ENCODE results near the gene TOPBP1. TPM values are rescaled to one million over a fixed set of nuclear protein-coding genes. Genes with fewer than 3 reads are reported as not detected.

TOPBP1 gene
- polyA plus RNA-seq, 1 experiment: 25.9 TPM

- Histone ChIP-seq H3K27me3 (ENCODE audit: control insufficient read depth, insufficient read depth, low read length) (no peaks in the 10 kb centered on the region), H3K9me3 (ENCODE audit: control insufficient read depth, insufficient read depth, low read length) (no peaks in the 10 kb centered on the region), H3K27ac (ENCODE audit: low read depth, low read length) (no peak overlapping the region), H3K4me3 (ENCODE audit: low read depth, low read length) (peak overlapping the region; percentile 11; the same call in 1 of the 2 replicates)
- POLR2A ChIA-PET: interaction anchor here (0.7 to 1.2 kb wide), 4 partner anchors 9 to 104 kb away, joined by 3 to 4 read pairs (median 4); partner anchors contain the start of gene TOPBP1
- no peak for DNase-seq (ENCODE audit: low read depth, low spot score)
- peak; percentile 76 for TF ChIP-seq CTCF (IDR thresholded peaks at IDR 0.05; ENCODE audit: low read depth, low read length)
- CTCF ChIA-PET: interaction anchor here (0.6 to 6.0 kb wide), 38 partner anchors 9 to 852 kb away, joined by 3 to 54 read pairs (median 4); no protein-coding TSS in a partner anchor
Measured at GRCh38 chr3:133578548-133579191, 83.1 kb downstream of the TOPBP1 start.

DNA sequence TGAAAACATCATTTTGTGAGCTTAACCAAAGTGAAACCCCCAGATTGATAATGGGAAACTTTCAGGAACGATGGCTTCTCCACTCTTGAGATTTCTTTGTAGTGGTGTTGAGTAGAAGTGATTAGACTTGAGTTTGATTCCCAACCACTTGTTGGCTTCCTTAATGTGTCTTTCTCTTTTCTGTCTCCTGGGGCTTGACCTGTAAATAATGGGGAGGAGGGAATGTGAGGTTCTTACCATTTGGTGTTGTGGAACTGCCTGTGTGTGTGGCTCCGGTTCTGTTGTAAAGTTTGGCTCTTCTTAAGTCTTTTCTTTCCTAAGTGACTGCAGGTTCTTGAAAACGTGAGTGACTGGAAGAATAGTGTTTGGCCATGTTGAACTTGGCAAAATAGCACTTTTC, 85.6 kb downstream of the TOPBP1 start:
- POLR2A ChIA-PET: no interaction called here
- TF ChIP-seq CTCF (IDR thresholded peaks at IDR 0.05; ENCODE audit: low read depth, low read length): no peak
- Histone ChIP-seq H3K9me3 (ENCODE audit: control insufficient read depth, insufficient read depth, low read length) (no peaks in the 10 kb centered on the region), H3K27ac (ENCODE audit: low read depth, low read length) (no peak overlapping the region), H3K27me3 (ENCODE audit: control insufficient read depth, insufficient read depth, low read length) (no peaks in the 10 kb centered on the region), H3K4me3 (ENCODE audit: low read depth, low read length) (peak overlapping the region; percentile 66)
- no peak for DNase-seq (ENCODE audit: low read depth, low spot score)
- CTCF ChIA-PET: interaction anchor here (0.6 to 6.0 kb wide), 3 partner anchors 102 to 531 kb away, joined by 6 to 54 read pairs (median 17); no protein-coding TSS in a partner anchor

- CTCF ChIA-PET: interaction anchor here (0.7 to 6.0 kb wide), 4 partner anchors 10 to 534 kb away, joined by 3 to 54 read pairs (median 3); no protein-coding TSS in a partner anchor
- H3K9me3 ChIP-seq (ENCODE audit: control insufficient read depth, insufficient read depth, low read length): no peaks in the 10 kb centered on the region
- POLR2A ChIA-PET: interaction anchor here (0.6 to 2.6 kb wide), 5 partner anchors 27 to 111 kb away, joined by 3 to 21 read pairs (median 5); no protein-coding TSS in a partner anchor
Measured at GRCh38 chr3:133575086-133575485, 86.7 kb downstream of the TOPBP1 start.

DNA sequence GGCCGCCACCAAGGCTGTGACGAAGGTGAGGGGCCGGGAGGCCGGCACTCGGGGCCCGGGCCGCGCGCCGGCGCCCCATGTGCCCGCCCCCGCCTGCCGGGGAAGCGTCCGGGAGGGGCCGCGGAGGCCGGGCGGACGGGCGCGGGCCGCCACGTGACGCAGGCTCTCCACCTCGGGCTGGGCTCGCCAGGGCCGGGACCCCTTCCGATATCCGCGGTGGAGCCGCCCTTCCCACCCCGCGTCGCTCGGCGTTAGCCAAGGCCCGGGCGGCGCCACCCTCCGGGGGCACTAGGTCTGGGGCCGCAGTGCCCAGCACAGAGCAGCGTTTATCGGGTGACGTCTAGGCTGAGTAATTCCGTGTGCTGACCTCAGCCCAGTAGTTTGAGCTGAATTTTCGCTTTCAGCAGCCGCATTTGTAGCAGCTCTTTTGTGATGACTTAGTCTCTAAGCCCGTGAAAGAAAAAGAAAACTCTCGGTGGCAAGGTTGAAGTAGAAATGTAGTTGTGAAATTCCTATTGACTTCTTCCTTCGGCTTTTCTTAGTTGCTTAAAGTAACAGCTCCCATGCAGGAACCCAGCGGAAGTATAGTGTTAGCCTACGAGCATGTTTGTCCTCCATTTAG, 87.4 kb downstream of the TOPBP1 start:
- Histone ChIP-seq H3K27me3 (ENCODE audit: control insufficient read depth, insufficient read depth, low read length) (no peaks in the 10 kb centered on the region), H3K4me3 (ENCODE audit: low read depth, low read length) (peak overlapping the region; percentile 66), H3K27ac (ENCODE audit: low read depth, low read length) (peak overlapping the region; percentile 88), H3K9me3 (ENCODE audit: control insufficient read depth, insufficient read depth, low read length) (no peaks in the 10 kb centered on the region)
- DNase-seq (ENCODE audit: low read depth, low spot score): no peak
- TF ChIP-seq CTCF (IDR thresholded peaks at IDR 0.05; ENCODE audit: low read depth, low read length): peak; percentile 12; the same call in 1 of the 2 replicates
- POLR2A ChIA-PET: interaction anchor here (0.6 to 2.6 kb wide), 5 partner anchors 27 to 110 kb away, joined by 3 to 21 read pairs (median 5); no protein-coding TSS in a partner anchor
- CTCF ChIA-PET: interaction anchor here (0.7 to 6.0 kb wide), 4 partner anchors 10 to 533 kb away, joined by 3 to 54 read pairs (median 3); no protein-coding TSS in a partner anchor

More at GRCh38 chr3:133575086-133575485, 86.7 kb downstream of the TOPBP1 start:
- no peak for DNase-seq (ENCODE audit: low read depth, low spot score)
- no peaks in the 10 kb centered on the region for H3K27me3 ChIP-seq (ENCODE audit: control insufficient read depth, insufficient read depth, low read length)
- peak overlapping the region; percentile 66 for H3K4me3 ChIP-seq (ENCODE audit: low read depth, low read length)
- no peak overlapping the region for H3K27ac ChIP-seq (ENCODE audit: low read depth, low read length)
- no peak for TF ChIP-seq CTCF (IDR thresholded peaks at IDR 0.05; ENCODE audit: low read depth, low read length)
